AG10803 (cell line): Measurements from ENCODE around the gene PWP2.
"Not testable (repeated sequence)": the region's sequence is repeated elsewhere in the genome, so short reads cannot be mapped to it uniquely, and the experiment has no call there.

ENCODE experiments used
- DNase-seq: peaks from one replicate; pipeline ENCODE4 v3.0.0; 2010; ENCODE audit warnings: low read depth
- H3K4me3 ChIP-seq: 2 replicates; pipeline ENCODE4 v1.5.1; 2011; ENCODE audit warnings: mild to moderate bottlenecking, low read length, control low read depth

Gene PWP2

GRCh38 chr21:44138039-44138438 lies 30.8 kb downstream of the PWP2 start:
- not testable (repeated sequence) for DNase-seq, H3K4me3 ChIP-seq

DNA sequence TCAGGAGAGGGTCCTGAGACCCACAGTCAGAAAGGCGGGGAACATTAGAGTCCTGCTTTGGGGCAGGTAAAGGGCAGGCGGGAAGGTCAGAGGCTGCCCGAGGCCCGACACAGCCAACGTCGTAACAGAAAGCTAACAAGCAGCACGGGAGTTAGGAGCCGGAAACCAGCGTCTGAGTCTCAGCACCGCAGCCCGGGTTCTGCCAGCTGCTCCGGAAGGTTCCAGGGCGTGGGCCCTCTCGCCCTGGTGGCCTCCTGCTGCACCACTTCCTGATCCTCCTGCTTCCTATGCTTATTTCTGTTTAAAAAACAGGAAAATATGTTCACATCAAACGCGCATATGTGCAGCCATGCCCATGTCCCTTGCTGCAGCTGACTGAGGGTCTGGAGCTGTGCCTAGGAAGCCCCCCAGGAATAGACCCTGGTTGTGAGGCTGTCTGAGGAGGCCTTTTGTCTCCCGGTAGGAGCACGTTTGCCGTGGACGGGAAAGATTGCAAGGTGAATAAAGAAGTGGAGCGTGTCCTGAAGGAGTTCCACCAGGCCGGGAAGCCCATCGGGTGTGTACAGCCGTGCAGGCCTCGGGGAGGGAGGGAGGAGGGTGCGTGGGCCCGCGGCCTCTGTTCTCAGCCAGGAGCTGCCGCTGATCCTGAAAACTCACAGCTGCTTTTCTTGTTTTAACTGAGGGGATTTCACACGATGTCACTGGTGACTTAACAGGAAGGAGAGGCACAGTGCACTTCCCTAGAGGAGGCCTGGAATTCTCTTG lies 32.8 kb downstream of the PWP2 start:
- H3K4me3 ChIP-seq, DNase-seq: not testable (repeated sequence)

DNA sequence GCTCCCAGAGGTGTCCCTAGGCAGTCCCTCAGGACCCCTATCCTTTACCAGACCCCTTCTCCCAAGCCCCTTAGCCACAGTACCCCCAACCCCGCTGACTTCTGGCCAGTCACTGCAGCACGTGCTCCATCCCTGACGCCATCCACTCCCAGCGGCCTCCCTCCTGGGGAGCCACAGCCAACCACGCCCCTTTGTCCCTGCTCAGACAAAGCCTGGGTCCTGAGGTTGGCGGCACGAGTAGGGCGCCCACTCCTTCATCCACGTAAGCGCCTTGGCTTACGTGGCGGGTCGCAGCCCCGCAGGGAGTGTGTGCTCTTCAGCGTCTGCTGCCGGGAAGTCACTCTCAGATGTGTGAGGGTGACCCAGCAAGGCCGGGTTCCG lies 33.3 kb downstream of the PWP2 start:
- DNase-seq, H3K4me3 ChIP-seq: not testable (repeated sequence)

- not testable (repeated sequence) for DNase-seq
These were observed 35.3 kb downstream of the PWP2 start for GRCh38 chr21:44142470-44142869.

GRCh38 chr21:44143380-44143779 lies 36.2 kb downstream of the PWP2 start:
- DNase-seq, H3K4me3 ChIP-seq: not testable (repeated sequence)

More at GRCh38 chr21:44142470-44142869, 35.3 kb downstream of the PWP2 start:
- not testable (repeated sequence) for H3K4me3 ChIP-seq

DNA sequence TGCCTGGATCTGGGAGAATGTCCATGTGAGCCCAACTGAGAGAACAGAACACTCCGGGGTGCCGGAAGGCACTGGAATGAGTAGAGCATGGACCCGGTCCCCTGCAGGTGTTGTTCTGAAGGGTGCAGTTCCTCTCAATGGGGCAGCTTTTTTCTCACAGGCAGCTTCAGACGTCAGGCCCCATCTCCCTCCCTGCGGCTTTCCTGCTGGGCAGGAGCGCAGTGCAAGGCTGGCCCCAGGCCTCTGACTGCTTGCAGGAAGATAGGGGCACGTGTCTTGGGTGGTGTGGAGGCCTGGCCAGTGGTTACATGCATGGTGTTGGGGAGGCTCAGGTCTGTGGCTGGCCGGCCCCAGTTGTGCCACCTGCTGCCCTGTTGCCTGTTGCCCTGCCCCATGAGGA lies 36.8 kb downstream of the PWP2 start:
- not testable (repeated sequence) for DNase-seq, H3K4me3 ChIP-seq

DNA sequence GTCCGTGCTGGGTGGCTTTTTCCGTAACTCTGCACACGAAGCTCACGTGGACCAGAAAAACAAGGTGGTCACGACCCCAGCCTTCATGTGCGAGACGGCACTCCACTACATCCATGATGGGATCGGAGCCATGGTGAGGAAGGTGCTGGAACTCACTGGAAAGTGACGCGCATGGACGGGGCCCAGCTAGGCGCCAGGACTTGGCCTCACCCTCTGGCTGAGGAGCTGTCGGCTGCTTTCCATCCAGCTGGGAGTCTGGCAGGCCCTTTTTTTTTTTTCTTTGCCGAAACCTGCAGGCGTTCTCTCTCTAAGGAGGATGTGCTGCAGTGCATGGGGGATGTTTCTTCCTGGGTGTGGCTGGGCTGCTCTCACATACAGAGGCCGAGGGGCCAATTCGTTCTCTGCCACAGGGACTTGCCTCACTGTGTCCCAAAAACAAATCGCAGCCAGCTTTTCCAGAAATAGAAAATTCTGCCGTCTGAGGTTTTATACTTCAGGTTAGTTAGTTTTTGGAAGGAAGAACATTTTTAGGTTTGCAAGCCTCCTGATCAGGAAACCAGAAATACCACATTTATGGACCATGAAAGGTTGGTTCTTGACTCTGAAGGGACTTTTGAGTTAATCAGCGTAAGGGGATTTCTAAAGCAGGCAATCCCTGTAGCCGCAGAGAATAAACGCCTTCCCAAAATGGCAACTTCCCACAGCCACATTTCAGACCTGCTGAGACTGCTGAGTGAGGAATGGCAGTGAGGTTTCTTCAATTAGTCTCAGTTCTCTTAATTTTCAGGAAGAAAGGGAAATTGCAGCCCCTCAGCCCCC lies 37.8 kb downstream of the PWP2 start:
- H3K4me3 ChIP-seq, DNase-seq: not testable (repeated sequence)

DNA sequence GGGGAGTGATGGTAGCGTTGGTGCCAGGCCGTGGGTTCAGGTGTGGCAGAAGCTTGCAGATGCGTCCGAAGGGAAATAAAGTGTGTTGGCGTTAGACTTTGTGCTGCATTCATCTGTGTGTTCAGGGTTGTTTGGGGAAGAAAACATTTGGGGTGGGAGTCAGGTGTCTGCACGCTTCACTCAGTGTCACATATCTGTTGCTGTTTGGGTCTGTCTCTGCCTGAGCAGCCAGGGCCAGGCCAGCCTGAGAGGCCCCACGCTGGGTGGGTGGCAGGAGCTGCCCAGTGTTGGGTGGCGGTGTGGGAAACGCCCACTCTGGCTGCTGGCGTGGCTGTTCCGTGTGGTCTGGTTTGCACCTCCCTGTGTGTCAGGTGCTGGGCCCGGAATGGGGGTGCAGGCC lies 38.4 kb downstream of the PWP2 start:
- H3K4me3 ChIP-seq, DNase-seq: not testable (repeated sequence)

DNA sequence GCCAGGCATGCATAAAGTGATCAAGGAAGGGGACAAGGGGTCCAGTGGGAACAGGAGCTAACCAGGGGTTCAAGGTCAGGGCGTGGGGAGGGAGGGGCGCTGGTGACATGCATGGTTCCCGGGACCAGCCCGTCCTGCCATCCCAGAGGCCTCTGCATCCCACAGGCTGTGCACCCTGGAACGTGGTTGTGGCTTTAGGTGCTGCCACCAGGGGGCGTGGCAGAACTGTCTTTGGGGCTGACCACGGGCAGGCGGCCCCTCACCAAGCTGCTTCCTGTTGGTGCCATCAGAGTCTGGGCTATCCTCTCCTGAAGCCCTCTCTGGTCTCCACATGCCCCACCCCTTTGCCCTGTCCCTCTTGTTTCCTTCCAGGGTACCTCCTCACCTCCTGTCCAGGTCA lies 39.9 kb downstream of the PWP2 start:
- DNase-seq, H3K4me3 ChIP-seq: not testable (repeated sequence)

DNA sequence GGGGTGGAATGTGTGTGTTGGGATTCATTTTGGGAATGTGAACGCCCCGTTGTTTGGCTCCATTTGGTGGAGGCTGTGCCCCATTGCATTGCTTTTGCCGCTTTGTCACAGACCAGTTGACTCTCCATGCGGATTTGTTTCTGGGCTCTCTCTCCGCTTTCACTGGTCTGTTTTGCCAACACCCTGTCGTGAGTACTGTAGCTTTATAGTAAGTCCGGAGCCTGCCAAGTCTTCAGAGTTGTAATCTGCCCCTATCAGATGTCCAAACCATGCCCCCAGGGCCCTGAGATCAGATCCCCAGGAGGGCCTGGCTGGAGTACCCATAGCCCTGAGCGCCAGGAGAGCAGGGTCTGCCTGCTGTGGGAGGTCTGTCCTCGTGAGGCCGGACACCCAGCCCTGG lies 43.1 kb downstream of the PWP2 start:
- not testable (repeated sequence) for H3K4me3 ChIP-seq, DNase-seq

- DNase-seq, result peak; percentile 1
- not testable (repeated sequence) for H3K4me3 ChIP-seq
These were observed 46.2 kb downstream of the PWP2 start for GRCh38 chr21:44153214-44153888.

- not testable (repeated sequence) for H3K4me3 ChIP-seq, DNase-seq
These were observed 46.7 kb downstream of the PWP2 start for GRCh38 chr21:44153889-44154228.

DNA sequence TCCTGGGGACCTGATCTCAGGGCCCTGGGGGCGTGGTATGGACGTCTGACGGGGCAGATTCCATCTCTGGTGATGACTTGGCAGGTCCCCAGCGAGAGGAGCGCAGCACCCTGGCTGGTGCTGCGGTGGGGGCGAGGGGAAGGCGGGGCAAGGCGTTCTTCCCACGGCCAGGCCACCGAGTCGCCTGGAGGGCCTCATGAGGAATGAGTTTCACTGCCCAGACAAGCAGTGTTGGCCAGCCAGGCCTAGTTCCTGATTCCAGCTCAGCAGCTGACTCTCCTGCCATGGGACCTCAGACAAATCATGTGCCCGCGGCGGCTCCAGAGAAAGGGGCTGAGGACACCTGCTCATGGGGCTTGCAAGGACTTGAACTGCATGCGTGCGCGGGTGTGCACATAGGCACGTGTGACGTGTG lies 47.6 kb downstream of the PWP2 start:
- DNase-seq, H3K4me3 ChIP-seq: not testable (repeated sequence)

- not testable (repeated sequence) for H3K4me3 ChIP-seq, DNase-seq
These were observed 48.2 kb downstream of the PWP2 start for GRCh38 chr21:44155231-44155993.

GRCh38 chr21:44155994-44156380 lies 48.8 kb downstream of the PWP2 start:
- not testable (repeated sequence) for DNase-seq, H3K4me3 ChIP-seq

DNA sequence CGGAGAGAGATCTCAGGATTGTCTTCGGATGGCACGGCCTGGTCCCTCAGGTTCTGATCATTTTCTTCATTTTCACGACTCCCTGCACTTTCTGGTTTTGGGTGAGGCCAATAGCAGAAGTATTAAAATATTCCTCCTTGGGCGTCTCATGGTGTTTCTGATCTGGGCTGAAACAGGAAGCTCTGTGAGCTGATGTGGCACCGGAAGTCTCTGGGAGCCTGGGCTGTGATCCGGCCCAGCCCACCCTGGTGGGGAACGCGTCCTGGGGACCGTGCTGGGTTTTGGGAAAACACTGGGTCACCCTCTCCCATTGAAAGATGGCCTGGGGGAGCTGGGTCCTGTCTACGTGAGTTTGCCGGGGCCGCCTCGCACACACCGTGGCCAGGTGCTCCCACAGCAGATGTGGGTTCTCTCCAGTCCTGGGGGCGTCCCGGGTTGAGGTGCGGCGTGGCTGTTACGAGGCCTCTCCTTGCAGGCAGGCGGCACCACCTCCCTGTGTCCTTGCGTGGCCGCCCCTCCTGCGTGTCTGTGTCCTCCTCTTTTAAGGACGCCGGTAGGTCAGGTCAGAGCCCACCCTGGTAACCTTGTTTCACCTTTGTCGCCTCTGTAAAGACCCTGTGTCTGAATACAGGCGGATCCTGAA lies 50.4 kb downstream of the PWP2 start:
- not testable (repeated sequence) for H3K4me3 ChIP-seq, DNase-seq

- not testable (repeated sequence) for DNase-seq, H3K4me3 ChIP-seq
These were observed 50.9 kb downstream of the PWP2 start for GRCh38 chr21:44158082-44158468.

- H3K4me3 ChIP-seq, DNase-seq: not testable (repeated sequence)
These were observed 52.4 kb downstream of the PWP2 start for GRCh38 chr21:44159349-44160297.
